Brain pericyte (primary cell): Measurements from ENCODE around the gene AP2A1.

Experiments used
- DNase-seq: peaks from one replicate; pipeline ENCODE4 v3.0.0-alpha.2; 2012; ENCODE audit warnings: low read depth, low spot score

AP2A1 gene

DNA sequence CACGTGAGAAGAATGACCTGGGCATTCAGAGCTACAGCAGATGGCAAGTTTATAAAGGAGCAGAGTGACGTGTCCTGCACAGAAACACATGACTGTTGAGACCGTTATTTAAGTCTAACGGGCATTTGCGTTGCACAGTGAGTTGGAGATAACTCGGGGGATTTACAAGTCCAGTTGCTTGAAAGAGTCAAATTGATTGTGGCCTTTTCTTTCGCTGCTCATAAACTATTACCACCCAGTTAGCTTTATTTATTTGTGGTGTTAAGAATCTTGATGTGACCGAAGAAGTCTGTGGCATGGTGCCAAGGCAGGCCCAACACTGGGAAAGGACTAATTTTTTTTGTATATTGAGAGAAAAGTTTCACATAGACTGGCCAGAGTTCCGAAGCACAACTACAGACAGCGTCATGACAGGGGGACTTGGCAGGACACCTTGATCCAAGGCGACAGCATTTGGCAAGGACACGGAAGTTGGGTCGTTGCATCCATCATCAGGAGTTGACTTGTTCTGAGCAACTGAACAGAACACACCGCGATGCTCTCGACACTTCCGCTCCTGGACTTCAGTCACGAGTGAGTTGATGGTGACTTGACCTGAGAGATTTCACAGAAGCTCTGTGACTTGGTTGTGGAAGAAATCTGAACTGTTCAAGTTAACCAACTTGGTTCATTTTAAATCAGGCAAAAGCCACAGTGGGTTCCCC, 72.2 kb downstream of the AP2A1 start:
- DNase-seq: no peak

DNA sequence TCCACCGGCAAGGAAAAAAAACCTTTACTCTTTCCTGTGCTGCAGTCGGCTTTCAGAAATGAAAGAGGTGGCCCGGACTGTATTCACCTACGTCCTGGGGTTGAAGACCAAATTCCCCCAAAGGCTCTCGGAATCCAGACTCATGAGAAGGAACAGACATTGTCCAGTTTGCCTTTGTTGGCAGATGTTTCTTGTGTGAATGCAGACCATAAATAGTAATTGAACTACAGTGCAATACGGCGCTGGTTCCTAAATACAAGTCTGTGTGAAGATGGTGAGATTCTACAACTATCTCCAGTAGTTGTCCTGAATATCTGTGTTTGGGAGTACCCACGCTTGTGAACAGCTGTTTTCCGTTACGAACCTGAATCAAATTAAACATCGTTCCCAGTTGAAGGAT, 72.9 kb downstream of the AP2A1 start:
- no peak for DNase-seq

DNA sequence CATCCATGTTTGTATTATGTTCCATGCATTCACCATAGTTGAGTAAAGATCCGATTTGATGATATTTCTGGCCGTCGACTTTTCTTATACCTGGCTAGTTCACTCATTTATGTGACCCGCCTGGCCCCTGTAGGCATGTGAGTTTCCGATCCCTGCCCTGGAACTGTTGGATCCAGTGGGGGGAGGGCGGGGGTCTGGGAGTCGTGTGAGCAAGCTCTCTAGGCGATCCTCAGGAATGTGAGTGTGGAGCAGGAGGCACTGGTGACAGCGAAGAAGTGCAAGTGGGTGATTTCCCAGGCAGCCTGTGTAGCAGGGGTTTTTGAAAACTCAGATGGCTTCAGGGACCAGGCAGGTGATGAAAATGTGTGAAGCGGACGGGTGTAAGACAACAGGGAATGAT, 73.5 kb downstream of the AP2A1 start:
- DNase-seq: no peak

DNA sequence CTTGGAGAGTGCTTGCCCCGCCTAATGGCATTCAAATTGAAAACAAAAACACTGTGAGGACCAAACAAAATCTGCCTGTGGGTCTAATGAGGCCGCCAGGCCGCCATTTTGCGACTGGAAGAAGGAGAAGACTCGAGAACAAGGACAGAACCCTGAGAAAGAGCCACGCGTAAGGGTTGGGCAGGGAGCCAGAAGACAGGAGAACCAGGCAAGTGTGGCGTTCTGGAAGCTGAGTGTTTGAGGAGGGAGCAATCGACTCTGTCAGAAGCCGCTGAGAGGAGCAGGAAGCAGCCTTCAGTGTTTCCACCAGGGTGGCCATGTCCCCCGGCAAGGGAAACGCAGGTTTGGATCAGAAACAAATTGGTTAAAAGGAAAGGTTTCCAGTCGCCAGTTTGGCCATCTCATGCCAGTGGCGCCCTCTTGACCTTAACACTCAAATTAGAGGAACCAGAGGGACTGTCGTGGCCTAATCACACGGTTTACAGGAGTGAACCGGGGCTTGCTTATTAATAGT, 74.0 kb downstream of the AP2A1 start:
- DNase-seq: no peak

DNA sequence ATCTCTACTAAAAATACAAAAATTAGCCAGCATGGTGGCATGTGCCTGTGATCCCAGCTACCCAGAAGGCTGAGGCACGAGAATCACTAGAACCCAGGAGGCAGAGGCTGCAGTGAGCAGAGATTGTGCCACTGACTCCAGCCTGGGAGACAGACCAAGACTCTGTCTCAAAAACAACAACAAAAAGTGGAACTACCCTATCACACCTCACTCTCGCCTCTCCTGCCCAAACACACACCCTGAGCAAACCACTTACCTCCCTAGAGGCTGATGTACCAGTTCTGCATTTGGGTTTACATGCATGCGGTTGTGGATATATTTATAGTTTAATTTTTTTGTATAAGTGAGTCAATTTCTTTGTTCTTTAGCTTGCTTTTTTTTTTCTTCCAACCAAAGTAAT, 76.5 kb downstream of the AP2A1 start:
- no peak for DNase-seq

DNA sequence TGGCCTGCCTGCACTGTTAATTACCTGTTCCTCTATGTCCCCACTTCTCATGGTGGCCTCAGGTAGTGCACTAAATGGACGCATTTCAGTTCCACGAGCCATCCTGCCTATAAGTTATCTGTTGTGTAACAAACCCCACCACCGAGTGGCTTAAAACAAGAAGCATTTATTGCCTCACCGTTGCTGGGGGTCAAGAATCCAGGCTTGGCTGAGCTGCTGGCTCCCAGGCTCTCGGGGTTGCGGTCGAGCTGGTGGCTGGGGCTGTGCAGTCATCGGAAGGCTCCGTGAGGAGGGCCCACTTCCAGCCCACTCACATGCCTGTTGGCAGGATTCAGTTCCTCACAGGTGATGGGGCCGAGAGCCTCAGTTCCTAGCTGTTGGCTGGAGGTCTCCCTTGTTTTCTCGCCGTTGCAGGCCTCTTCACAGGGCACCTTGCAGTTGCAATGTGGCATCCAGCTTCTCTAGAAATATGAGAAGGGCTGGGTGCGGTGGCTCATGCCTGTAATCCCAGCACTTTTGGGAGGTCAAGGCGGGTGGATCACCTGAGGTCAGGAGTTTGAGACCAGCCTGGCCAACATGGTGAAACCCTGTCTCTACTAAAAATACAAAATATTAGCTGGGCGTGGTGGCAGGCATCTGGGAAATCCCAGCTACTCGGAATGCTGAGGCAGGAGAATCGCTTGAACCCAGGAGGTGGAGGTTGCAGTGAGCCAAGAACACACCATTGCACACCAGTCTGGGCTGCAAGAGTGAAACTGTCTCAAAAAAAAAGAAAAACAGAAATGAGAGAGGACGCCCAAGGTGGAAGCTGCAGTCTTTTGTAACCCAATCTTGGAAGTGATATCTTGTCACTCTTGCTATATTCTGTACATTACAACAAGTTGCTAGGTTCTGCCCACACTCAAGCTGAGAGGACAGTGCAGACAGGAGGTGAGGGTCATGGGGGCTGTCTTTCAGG, 77.6 kb downstream of the AP2A1 start:
- DNase-seq: no peak

DNA sequence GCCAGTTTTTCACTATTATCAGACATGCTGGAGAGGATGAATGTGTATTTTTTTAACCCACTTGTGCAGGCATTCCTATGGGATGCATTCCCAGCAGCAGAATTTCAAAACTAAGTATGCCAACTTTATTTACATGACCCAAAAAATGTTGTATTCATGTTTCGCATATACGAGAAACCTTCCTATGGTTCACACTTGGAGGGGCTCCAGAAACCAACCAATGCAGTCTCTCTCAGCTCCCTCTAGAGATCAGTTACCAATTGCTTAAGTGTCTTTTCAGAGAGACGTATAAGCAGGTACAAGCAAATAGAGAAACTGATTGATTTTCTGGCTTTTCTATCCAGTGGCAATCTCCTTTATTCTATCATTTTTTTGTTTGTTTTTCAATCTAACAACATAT, 78.6 kb downstream of the AP2A1 start:
- DNase-seq: no peak

DNA sequence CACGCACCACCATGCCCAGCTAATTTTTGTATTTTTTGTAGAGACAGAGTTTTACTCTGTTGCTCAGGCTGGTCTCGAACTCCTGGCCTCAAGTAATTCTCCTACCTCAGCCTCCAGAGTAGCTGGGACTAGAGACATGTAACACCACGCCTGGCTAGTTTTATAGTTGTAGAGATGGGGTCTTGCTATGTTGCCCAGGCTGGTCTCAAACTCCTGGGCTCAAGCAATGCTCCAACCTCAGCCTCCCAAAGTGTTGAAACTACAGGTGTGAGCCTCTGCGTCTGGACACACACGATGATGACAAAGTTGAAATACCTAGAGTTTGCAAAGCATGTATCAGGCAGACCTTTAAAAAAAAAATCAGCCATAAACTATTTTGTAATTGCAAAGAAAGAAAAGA, 79.6 kb downstream of the AP2A1 start:
- no peak for DNase-seq

DNA sequence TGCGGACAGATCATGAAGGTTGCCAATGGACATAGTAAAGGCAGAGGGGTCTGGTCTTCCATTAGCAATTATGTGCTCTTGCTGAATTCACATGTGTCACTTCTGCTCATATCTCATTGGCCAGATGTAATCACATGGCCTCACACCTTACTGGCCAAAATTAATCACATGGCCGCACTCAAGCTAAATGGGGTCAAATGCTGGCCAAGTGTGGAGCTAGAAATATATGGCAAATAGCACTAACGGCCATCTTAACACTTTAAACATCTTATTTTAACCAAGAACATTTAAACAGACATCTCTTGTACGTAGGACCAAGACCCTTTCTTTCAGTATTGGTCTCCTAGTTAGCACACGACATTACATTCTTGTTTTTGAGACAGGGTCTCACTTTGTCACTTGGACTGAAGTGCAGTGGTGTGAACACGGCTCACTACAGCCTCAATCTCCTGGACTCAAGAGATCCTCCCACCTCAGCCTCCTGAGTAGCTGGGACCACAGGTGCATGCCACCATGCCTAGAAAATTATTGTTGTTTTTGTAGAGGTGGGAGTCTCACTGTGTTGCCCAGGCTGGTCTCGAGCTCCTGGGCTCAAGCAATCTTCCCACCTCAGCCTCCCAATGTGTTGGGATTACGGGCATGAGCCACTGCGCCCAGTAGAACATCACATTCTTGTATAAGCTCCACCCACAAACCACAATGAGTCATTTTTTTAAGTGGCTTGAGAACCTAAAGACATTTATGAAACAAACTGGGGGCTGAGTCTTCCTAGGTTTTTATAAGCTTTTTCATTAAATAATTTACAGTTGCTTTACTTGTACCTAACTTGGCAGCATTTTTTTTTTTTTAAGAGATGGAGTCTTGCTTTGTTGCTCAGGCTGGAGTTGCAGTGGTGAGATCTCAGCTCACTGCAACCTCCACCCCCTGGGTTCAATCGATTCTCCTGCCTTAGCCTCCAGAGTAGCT, 81.2 kb downstream of the AP2A1 start:
- DNase-seq: no peak

DNA sequence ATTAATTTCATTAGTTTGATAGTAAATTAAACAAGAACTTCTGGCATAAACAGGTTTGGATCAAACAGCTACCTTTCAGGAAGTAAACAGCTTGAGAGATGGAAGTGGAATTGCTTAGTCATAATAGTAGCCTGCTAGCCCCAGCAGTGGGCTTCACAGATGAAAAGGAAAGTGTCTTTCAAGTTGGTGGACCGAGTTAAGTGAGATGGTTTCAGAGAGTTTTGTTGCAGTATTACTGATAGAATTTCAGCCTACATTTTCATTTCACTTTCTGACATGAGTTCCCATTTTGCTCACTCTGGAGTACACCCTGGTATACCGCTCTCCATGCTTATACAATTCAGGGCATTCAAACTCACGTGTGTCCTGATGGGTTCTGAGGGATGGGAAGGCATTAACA, 82.1 kb downstream of the AP2A1 start:
- DNase-seq: no peak

DNA sequence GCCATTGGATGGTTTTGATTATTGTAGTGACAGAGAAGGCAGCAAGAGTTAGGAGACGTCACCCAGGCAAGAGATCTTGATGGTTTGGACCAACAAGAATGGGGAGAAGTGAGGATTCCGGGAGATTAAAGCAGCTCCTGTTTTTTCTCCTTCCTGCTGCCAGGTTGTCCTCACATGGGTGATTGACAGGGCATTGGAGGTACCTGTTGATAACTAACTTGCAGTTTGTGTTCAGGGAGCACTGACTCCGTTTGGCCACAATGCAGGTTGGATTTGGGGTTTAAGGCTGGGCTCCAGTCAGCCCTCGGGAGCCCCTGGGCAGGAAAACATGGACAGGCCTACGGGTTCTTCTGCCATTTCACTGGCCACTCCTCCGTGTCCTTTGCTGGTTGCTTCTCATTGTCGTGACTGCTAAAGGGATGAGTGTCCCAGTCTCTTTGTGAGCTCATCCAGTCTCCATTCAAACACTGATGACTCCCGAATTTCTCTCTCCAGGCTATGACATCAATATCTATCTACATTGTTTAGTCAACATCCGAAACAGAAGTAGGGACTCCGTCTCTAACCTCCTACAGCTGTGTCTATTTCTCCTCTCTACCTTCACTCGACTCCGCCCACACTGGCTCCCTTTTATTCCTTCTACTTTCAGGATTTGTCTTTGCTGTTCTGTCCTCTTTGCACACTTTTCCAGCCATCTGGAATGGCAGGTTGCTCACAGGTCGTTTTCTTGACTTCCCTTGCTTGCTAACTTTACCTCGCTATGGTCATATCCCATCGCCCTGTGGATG, 82.8 kb downstream of the AP2A1 start:
- DNase-seq: no peak

DNA sequence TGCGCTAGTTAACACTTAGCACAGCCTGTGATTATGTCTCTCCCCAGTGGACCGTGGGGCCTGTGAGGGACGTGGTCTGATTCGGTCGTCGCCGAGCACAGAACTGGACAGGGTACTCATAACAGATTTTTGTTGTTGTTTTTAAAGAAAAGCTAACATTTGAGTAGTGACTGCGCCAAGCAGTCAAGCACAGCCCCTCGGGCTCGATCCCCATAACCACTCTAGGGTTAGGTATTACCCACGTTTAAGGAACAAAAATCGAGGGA, 83.4 kb downstream of the AP2A1 start:
- DNase-seq: no peak

DNA sequence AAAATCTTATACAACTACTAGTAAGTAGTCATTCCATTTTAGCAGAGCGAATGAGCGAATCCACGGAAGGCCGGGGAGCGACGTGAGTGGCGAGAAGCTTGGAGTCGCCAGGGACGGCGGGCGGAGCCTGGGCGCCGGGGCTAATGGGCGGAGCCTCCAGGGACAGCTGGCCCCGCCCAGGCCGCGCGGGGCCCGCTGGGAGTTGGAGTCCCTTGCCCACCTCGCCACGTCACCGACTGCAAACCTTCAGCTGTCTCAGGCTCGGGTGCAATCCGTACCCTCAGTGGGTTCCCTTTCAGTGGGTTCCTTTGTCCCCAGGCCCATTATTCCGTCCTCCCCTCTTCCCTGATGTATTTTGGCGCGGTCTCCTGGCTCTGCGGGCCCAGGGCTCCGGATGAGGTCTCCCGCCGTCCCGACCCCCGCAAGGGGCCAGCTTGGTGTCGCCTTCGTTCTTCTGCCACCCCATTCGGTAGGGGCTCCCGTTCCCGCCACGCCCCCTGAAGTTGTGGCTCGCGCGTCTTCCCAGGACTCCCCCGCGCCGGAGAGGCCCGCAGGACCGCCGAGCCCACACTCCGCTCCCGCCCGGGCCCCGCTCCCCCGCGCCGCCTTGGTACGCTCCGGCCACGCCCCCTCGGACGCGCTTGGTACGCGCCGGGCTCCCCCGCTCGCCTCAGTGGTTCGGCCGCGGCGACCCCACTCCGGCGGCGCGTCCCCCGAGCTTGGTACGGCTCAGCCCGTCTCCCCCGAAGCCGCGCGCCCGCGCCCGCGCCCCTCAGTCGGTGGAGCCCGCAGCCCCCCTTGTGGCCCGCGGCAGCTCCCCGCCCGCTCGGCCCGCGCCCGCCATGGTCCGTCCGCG, 83.9 kb downstream of the AP2A1 start, which contains the start of gene PTOV1:
PTOV1 (plus strand) TSS at position 673 of the 856 bp plus-strand sequence.
- DNase-seq: peak; percentile 67

DNA sequence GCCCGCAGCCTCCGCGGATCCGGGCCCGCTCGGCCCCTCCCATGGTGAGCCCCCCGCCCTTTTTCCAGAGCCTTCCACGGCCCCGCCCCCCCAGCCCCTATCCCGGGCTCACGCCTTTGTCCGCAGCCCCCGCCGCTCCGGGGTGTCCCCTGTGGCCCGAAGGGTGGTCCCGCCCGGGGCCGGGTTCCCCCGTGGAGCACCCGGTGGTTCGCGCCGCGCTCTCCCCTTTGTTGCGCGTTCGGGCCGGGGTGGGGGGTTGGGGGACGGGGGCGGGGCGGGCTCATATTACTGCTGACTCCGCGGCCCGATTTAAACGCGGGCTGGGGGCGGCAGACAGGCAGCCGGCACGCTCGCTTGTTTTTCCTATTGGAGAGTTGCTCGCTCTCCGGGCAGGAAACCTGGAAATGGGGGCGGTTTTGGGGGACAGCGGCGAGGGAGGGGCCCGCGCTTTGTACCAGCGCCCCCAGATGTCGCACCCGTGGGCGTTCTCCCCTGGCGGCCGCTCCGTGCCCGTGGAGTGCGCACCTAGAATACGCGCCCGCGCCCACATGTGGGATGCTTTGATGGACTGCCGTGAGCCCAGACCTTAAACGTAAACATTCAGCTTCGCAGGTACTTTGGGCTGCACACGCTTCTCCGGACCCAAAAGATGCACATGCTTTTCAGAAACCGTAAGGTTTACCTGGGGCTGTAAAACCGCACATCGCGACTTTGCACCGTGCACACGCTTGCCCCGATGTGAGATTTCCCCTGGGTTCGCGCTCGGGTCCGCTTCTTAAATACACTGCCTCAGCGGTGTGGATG, 84.9 kb downstream of the AP2A1 start:
- DNase-seq: no peak

DNA sequence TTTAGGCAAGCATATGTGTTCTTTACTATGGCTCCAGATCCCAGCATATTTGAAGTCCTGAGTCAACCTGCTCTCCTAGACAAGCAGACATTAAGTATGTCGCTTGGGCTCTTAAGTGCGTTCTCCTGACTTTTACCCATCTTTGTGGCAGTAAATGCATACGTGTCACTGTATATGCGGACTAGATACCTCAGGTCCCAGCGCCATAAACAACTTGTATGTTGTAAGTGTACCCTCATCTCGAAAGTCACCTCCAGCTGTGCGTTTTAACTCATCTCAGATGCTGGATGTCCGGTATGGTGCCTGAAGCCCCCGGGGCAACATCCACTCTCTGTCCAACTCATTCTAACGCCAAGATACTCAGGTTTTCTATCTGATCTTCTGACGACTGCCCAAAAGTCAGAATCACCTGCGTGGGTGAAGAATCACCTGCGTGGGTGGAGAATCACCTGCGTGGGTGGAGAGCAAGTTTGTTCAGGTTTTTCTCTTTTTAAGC, 85.9 kb downstream of the AP2A1 start:
- DNase-seq: no peak

DNA sequence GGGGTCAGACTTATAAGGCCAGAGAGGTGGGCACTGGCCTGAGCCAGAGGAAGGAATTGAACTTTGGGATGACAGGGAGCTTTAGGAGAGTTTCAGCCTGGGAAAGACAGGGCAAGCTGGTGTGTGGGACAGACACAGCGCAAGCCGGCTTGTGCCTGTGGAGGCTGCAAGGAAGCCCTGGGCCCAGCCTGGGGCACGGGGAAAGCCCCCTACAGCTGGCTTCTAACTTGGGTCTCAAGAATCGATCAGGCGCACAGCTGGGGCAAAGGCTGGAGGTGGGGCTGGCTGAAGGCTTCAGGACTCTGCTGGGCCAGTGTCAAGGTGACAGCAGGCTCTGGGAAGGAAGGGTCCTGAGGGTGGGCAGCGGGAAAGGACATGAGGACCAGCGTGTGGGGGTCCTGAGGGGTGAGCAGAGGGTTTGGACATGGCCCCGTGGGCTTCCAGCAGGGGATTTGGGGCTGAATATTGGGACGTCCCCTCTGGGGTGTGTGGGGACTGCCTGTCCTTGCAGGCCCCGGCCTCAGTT, 87.1 kb downstream of the AP2A1 start:
- DNase-seq: no peak

DNA sequence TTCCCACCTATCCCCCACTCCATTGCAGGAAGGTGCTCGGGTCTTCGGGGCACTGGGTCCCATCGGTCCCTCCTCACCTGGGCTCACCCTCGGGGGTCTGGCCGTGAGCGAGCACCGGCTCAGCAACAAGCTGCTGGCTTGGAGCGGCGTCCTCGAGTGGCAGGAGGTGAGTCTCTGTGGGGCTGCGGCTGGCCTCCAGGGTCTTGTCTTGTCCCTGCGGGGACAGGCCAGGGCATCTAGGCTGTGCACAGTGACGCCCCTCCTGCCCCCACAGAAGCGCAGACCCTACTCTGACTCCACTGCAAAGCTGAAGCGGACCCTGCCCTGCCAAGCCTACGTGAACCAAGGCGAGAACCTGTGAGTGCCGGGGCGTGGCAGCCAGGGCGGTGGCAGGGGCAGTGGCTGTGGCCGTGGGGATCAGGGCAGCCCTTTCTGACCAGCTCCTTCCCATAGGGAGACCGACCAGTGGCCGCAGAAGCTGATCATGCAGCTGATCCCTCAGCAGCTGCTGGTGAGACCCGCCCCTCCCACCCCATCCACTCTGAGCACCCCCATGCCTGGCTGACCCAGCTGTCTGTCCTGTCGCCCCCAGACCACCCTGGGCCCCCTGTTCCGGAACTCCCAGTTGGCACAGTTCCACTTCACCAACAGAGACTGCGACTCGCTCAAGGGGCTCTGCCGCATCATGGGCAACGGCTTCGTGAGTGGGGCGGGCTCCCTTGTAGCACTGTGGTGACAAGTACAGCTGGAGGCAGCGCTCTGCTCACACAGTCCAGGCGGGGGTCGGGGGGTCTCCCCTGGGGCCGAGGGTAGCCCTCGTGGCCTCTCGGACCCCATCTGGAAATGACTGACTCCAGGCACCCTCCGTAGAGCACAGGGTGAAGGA, 87.8 kb downstream of the AP2A1 start:
- DNase-seq: no peak

DNA sequence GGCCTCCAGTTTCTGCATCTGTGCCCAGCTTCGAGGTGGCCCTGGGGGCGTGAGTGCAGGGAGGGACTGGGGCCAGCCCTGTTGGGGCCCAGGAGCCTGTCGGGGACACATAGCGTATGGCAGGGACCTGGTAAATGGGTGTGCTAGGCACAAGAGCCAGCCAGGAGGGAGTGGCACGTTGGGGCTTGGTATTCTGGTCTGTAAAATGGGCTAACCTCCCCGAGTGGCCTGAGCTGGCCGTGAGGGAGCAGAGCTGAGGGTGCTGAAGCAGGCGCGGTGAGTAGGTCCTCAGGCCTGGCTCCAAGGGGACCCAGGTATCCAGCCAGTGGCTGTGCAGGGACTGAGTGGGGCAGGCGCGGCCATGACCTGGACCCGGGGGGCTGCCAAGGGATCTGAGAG, 88.5 kb downstream of the AP2A1 start:
- DNase-seq: no peak
